Measurements from ENCODE around the gene FAM151A.
"Not testable (repeated sequence)": the region's sequence is repeated elsewhere in the genome, so short reads cannot be mapped to it uniquely, and the experiment has no call there.

Gene FAM151A

GRCh38 chr1:54636461-54637446 lies 13.4 kb upstream of the FAM151A start:
- not testable (repeated sequence) for DNase-seq (ENCODE audit: extremely low read depth in 1 of 2, low read depth in 1 of 2)

DNA sequence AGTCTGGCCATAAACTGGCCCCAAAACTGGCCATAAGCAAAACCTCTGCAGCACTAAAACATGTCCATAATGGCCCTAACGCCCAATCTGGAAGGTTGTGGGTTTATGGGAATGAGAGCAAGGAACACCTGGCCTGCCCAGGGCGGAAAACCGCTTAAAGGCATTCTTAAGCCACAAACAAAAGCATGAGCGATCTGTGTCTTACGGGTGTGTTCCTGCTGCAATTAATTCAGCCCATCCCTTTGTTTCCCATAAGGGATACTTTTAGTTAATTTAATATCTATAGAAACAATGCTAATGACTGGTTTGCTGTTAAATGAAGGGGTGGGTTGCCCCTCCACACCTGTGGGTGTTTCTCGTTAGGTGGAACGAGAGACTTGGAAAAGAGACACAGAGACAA lies 12.5 kb upstream of the FAM151A start:
- DNase-seq (ENCODE audit: extremely low read depth in 1 of 2, low read depth in 1 of 2): not testable (repeated sequence)

- no peak for DNase-seq (ENCODE audit: extremely low read depth in 1 of 2, low read depth in 1 of 2)
Observed at GRCh38 chr1:54627196-54627595, 3.9 kb upstream of the FAM151A start.

DNA sequence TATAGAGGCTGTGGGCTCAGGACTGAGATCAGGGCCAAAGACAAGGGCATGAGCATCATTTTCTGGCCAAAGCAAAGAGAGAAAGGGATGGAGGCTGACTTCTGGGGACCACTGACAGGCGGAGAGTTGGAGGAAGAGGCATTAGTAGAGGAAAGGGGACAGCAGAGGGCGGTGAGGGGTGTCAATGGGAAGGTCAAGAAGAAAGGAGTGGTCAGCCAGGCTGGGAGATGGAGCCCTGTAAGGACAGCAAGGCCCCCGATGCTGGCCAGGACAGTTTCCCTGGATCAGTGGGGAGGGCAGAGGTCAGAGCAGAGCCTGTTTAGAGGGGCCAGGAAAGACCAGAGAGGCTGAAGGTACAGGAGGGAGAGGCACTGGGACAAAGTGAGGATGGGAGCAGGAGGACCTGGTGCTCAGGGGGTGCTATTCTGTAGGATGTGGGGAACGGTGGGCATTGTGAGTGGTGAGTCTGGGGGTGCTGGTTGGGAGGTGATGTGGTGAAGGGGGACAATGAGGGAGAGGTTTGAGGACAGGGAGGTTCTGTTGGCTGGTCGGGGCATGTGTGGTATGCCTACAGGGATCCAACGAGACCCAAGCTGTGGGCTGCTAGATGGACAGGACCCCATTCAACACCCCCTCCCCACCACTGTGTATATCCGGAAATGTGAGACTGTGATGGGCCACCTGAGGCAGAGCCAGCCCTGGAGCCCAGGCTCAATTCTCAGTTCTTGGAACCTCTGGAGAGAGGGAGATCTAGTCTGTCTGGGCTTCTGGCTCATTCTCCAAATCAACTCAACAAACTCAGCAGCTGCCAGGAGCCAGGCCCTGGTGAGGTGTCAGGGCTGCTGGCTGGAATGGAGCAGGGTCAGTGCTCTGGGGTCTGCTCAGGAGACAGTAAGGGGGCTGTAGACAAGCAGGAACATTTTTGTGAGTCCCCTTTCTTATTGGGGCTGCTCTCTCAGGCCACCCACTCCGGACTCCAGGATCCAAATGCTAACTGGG lies 1.4 kb upstream of the FAM151A start:
- no peak for DNase-seq (ENCODE audit: extremely low read depth in 1 of 2, low read depth in 1 of 2)

DNA sequence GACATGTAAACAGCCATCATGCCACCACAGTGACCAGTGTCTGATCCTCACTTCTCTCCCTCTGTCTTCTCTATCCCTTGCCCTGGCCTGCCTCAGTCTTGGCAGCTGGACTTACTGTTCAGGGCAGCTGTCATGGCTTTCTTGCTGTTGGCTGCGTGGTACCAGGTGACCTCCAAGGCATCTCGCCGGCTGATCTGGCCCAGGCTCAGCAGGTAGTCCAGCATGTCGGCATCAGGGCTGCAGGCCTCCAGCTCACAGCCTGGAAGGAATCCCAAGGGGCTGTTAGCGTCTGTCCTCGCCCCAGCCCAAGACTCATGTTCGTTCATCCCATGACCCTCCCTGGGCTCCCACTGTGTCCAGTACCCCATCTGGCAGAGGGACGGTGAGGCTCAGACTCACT lies 3.6 kb downstream of the FAM151A start:
- no peak for DNase-seq (ENCODE audit: extremely low read depth in 1 of 2, low read depth in 1 of 2)

GRCh38 chr1:54615531-54616279 lies 7.6 kb downstream of the FAM151A start:
- no peak for DNase-seq (ENCODE audit: extremely low read depth in 1 of 2, low read depth in 1 of 2)

GRCh38 chr1:54614563-54614962 lies 8.8 kb downstream of the FAM151A start:
- DNase-seq (ENCODE audit: extremely low read depth in 1 of 2, low read depth in 1 of 2): no peak

GRCh38 chr1:54614024-54614423 lies 9.3 kb downstream of the FAM151A start:
- DNase-seq (ENCODE audit: extremely low read depth in 1 of 2, low read depth in 1 of 2): no peak

- DNase-seq (ENCODE audit: extremely low read depth in 1 of 2, low read depth in 1 of 2): no peak
Observed at GRCh38 chr1:54611621-54612020, 11.7 kb downstream of the FAM151A start.

- DNase-seq (ENCODE audit: extremely low read depth in 1 of 2, low read depth in 1 of 2): no peak
Observed at GRCh38 chr1:54610601-54611580, 12.4 kb downstream of the FAM151A start.

- no peak for DNase-seq (ENCODE audit: extremely low read depth in 1 of 2, low read depth in 1 of 2)
Observed at GRCh38 chr1:54610048-54610447, 13.3 kb downstream of the FAM151A start.

- no peak for DNase-seq (ENCODE audit: extremely low read depth in 1 of 2, low read depth in 1 of 2)
Observed at GRCh38 chr1:54609301-54609921, 13.9 kb downstream of the FAM151A start.

DNA sequence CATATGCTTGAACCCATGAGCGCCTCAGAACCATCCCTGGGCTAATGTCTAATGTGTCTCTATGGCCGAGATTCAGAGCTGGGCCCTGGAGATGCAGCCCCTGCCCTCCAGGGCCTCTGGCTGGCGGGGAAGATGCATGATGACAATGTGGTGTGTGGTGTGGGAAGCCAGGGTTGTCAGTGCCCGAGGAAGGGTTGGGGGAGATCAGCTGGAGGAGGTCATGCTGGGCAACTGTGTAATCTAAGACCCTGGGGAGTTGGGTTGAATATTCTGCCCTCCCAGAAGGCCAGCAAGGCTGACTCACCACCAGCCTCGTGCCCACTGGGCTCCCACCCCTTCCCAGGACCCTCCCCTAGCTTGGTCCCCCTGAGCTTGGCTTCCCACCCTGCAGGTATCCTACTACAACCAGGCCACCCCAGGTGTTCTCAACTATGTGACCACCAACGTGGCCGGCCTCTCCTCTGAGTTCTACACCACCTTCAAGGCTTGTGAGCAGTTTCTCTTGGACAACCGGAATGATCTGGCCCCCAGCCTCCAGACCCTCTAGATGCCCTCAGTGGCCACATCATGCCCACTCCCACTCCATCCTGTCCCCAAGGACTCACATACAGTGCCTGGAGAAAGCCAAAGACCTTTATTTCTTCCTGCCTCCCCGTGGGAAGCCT lies 14.6 kb downstream of the FAM151A start:
- no peak for DNase-seq (ENCODE audit: extremely low read depth in 1 of 2, low read depth in 1 of 2)

- DNase-seq (ENCODE audit: extremely low read depth in 1 of 2, low read depth in 1 of 2): no peak
Observed at GRCh38 chr1:54607821-54608565, 15.3 kb downstream of the FAM151A start.

GRCh38 chr1:54606990-54607325 lies 16.4 kb downstream of the FAM151A start:
- no peak for DNase-seq (ENCODE audit: extremely low read depth in 1 of 2, low read depth in 1 of 2)

GRCh38 chr1:54606096-54606989 lies 17.0 kb downstream of the FAM151A start:
- no peak for DNase-seq (ENCODE audit: extremely low read depth in 1 of 2, low read depth in 1 of 2)

Data from stimulated activated CD8-positive, alpha-beta memory T cell treated with anti-CD3 and anti-CD28 coated beads, Interleukin-7, amount 100 ng/mL, for 48 hours (primary cell).